Measurements from ENCODE around the gene UQCC3. TPM values are rescaled to one million over a fixed set of nuclear protein-coding genes. Genes with fewer than 3 reads are reported as not detected.
"Not testable (repeated sequence)": the region's sequence is repeated elsewhere in the genome, so short reads cannot be mapped to it uniquely, and the experiment has no call there.

The UQCC3 gene
- total RNA-seq, 2 donors from 2014 or later, result 9.2 to 11.1 TPM

- H3K27ac Mint-ChIP-seq; H3K27ac ChIP-seq (ENCODE audit: low read depth, low read length); H3K4me1 ChIP-seq (ENCODE audit: control insufficient read depth, insufficient read depth, low read length); H3K27me3 Mint-ChIP-seq (ENCODE audit: insufficient read depth); H3K4me3 ChIP-seq (ENCODE audit: low read length); H3K4me1 Mint-ChIP-seq; DNase-seq; H3K27me3 ChIP-seq (ENCODE audit: control insufficient read depth, insufficient read depth, low read length, poor library complexity, severe bottlenecking); H3K4me3 Mint-ChIP-seq; H3K9me3 Mint-ChIP-seq; H3K9me3 ChIP-seq (ENCODE audit: control insufficient read depth, low read length); H3K9ac ChIP-seq (ENCODE audit: extremely low read depth, low read length, poor library complexity, severe bottlenecking): not testable (repeated sequence)
- H3K36me3 Mint-ChIP-seq (ENCODE audit: low read depth), result peaks cover 15% of the 10 kb centered on the region
- peak; percentile 15 for TF ChIP-seq CTCF (conservative IDR thresholded peaks at IDR 0.05)
- 93 to 95% methylated on average over 9 to 12 of the region's 12 CpGs for WGBS, 2 experiments (ENCODE audit: insufficient coverage in 1 of 2, insufficient read length in 1 of 2)
- peaks cover 19% of the 10 kb centered on the region for H3K36me3 ChIP-seq (ENCODE audit: control insufficient read depth, insufficient read depth, low read length)
Observed at GRCh38 chr11:62650283-62650682, 21.2 kb upstream of the UQCC3 start.

DNA sequence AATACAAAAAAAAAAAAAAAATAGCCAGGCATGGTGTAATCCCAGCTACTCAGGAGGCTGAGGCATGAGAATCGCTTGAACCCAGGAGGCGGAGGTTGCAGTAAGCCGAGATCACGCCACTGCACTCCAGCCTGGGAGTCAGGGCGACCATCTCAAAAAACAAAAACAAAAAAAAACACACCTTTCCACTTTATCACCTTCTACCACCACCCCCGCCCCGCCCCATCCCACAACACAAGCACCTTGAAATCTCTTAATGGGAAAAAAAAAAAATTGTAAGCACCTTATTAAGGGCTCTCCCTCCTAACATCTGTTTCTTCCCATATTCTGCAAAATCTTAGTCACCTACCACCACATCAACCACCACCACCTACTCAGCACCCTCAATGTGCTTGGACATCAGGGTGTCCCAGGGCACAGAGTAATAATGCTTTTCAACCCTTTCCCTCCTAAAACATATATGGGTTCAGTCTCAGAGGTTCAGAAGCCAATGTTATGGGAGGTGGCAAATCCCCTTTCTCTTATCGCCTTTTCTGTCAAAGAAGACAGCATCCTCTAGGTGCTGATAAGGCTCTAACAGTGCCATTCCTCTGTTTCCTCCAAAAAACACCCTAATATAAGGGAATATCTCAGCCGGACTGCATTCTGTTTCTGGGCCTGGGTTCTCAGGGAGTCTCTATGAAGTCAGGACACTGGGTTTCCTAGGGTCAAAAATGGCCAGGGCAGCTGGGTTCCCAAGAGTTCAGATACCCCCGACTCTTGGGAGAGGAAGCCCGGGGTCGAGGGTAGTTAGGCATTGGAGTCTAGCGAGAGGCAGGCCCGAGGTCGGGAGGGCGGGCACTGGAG, 19.1 kb upstream of the UQCC3 start:
- Histone ChIP-seq H3K4me1 (ENCODE audit: control insufficient read depth, insufficient read depth, low read length) (no peaks in the 10 kb centered on the region), H3K4me3 (ENCODE audit: low read length) (peak overlapping the region; percentile 99), H3K9me3 (ENCODE audit: control insufficient read depth, low read length) (no peaks in the 10 kb centered on the region), H3K9ac (ENCODE audit: extremely low read depth, low read length, poor library complexity, severe bottlenecking) (peak overlapping the region; percentile 81), H3K27ac (ENCODE audit: low read depth, low read length) (peak overlapping the region; percentile 72), H3K27me3 (ENCODE audit: control insufficient read depth, insufficient read depth, low read length, poor library complexity, severe bottlenecking) (no peaks in the 10 kb centered on the region), H3K36me3 (ENCODE audit: control insufficient read depth, insufficient read depth, low read length) (peaks cover 17% of the 10 kb centered on the region)
- 38 to 56% methylated on average over 6 to 16 of the region's 16 CpGs for WGBS, 2 experiments (ENCODE audit: insufficient coverage in 1 of 2, insufficient read length in 1 of 2)
- H3K9me3 Mint-ChIP-seq, result no peaks in the 10 kb centered on the region
- peaks cover 11% of the 10 kb centered on the region for H3K36me3 Mint-ChIP-seq (ENCODE audit: low read depth)
- no peaks in the 10 kb centered on the region for H3K27me3 Mint-ChIP-seq (ENCODE audit: insufficient read depth)
- peak overlapping the region; percentile 90 for H3K4me3 Mint-ChIP-seq
- H3K4me1 Mint-ChIP-seq, result peaks cover 5% of the 10 kb centered on the region
- DNase-seq, result no peak
- TF ChIP-seq CTCF (conservative IDR thresholded peaks at IDR 0.05), result no peak
- peak overlapping the region; percentile 91 for H3K27ac Mint-ChIP-seq

GRCh38 chr11:62654297-62654696, 17.2 kb upstream of the UQCC3 start:
- H3K4me3 ChIP-seq (ENCODE audit: low read length), result no peak overlapping the region
- H3K27ac Mint-ChIP-seq, result no peak overlapping the region
- H3K36me3 Mint-ChIP-seq (ENCODE audit: low read depth), result peaks cover 14% of the 10 kb centered on the region
- H3K27me3 Mint-ChIP-seq (ENCODE audit: insufficient read depth), result no peaks in the 10 kb centered on the region
- no peaks in the 10 kb centered on the region for H3K27me3 ChIP-seq (ENCODE audit: control insufficient read depth, insufficient read depth, low read length, poor library complexity, severe bottlenecking)
- H3K9me3 Mint-ChIP-seq, result no peaks in the 10 kb centered on the region
- H3K9me3 ChIP-seq (ENCODE audit: control insufficient read depth, low read length), result no peaks in the 10 kb centered on the region
- TF ChIP-seq CTCF (conservative IDR thresholded peaks at IDR 0.05), result no peak
- H3K4me1 ChIP-seq (ENCODE audit: control insufficient read depth, insufficient read depth, low read length), result no peaks in the 10 kb centered on the region
- 94 to 95% methylated on average over 6 to 11 of the region's 11 CpGs for WGBS, 2 experiments (ENCODE audit: insufficient coverage in 1 of 2, insufficient read length in 1 of 2)
- no peak overlapping the region for H3K4me3 Mint-ChIP-seq
- DNase-seq, result no peak
- H3K9ac ChIP-seq (ENCODE audit: extremely low read depth, low read length, poor library complexity, severe bottlenecking), result no peak overlapping the region
- H3K27ac ChIP-seq (ENCODE audit: low read depth, low read length), result no peak overlapping the region
- H3K36me3 ChIP-seq (ENCODE audit: control insufficient read depth, insufficient read depth, low read length), result peaks cover 6% of the 10 kb centered on the region
- peaks cover 5% of the 10 kb centered on the region for H3K4me1 Mint-ChIP-seq

Measured in endodermal cell (in vitro differentiated cells).